ENCODE data around the gene KRTAP16-1.

Gene KRTAP16-1

DNA sequence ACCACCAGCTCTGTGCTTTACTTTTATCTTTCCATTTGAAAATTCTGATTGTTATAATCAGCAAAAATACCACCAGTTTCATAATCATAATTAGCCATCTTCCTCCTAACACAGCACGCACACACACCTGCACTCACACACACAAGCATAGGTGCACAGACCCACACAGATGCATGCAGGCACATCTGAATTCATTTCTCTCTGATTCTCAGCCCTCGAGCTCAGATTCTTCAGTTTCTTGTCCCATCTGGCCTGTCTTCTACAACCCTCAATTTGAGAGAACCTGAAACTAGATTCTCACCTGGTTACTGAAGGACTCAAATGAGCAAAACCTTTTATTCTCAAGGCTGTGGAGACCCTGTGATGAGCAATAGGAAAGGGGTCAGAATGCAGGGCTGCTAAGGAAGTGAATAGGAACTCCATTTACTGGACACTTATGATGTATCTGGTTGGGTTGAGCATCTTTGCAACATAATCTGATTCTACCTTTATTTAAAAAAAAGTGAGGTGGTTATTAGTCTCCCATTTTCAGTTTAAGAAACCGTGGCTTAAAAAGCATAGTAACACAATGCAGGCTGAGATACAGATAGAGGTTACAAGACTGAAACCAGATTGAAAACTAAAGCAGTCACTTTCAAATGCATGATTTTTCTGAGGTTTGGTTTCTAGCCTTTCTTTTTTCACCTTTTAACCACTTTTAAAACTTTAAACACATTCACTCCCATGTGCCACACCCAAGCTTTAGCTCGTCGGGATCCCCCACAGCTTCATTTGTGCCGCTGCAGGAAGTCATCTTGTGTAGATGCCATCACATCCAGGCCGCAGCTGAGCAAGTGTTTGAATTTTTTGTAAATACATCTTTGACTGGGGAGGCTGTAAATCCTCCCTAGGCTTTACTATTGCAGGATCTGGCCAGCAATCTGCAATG lies 32.1 kb upstream of the KRTAP16-1 start:
- 90 to 91% methylated on average over 7 of the region's 7 CpGs for WGBS, 2 experiments
- Histone ChIP-seq H3K9me3 (ENCODE audit: control insufficient read depth, low read length) (no peaks in the 10 kb centered on the region), H3K4me1 (ENCODE audit: control insufficient read depth, insufficient read depth, low read length) (no peaks in the 10 kb centered on the region), H3K27me3 (ENCODE audit: control insufficient read depth, insufficient read depth, low read length, poor library complexity, severe bottlenecking) (no peaks in the 10 kb centered on the region), H3K27ac (ENCODE audit: insufficient read depth, low read depth, low read length, poor library complexity, severe bottlenecking) (no peak overlapping the region), H3K4me3 (ENCODE audit: insufficient read depth, low read depth, low read length) (no peak overlapping the region), H3K36me3 (ENCODE audit: control insufficient read depth, insufficient read depth, low read length) (no peaks in the 10 kb centered on the region)

DNA sequence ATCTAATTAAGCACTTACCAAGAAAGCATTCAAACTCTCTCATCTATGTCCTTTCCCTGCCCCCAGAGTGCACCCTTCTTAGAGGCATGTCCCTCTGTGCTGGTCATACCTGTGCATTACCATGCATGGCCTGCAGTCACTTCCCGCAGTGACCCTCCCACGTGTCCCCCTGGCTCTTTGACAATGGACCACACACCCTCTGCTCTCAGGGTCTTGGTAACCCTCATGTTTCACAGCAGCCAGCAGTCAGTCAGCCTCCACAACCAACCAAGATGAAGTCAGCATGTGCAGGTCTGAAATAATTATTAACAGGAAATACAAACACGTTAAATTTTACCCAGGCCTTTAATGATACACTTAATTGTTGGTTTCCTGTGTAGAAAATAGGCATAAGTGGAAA lies 31.4 kb upstream of the KRTAP16-1 start:
- H3K9me3 ChIP-seq (ENCODE audit: control insufficient read depth, low read length), result no peaks in the 10 kb centered on the region
- H3K4me1 ChIP-seq (ENCODE audit: control insufficient read depth, insufficient read depth, low read length), result no peaks in the 10 kb centered on the region
- 70 to 73% methylated on average over 2 to 3 of the region's 3 CpGs for WGBS, 2 experiments
- no peak overlapping the region for H3K4me3 ChIP-seq (ENCODE audit: insufficient read depth, low read depth, low read length)
- no peak overlapping the region for H3K27ac ChIP-seq (ENCODE audit: insufficient read depth, low read depth, low read length, poor library complexity, severe bottlenecking)
- no peaks in the 10 kb centered on the region for H3K36me3 ChIP-seq (ENCODE audit: control insufficient read depth, insufficient read depth, low read length)
- H3K27me3 ChIP-seq (ENCODE audit: control insufficient read depth, insufficient read depth, low read length, poor library complexity, severe bottlenecking), result no peaks in the 10 kb centered on the region

- 77 to 85% methylated on average over 2 of the region's 2 CpGs for WGBS, 2 experiments
- H3K4me1 ChIP-seq (ENCODE audit: control insufficient read depth, insufficient read depth, low read length), result no peaks in the 10 kb centered on the region
- H3K27me3 ChIP-seq (ENCODE audit: control insufficient read depth, insufficient read depth, low read length, poor library complexity, severe bottlenecking), result no peaks in the 10 kb centered on the region
- H3K36me3 ChIP-seq (ENCODE audit: control insufficient read depth, insufficient read depth, low read length), result no peaks in the 10 kb centered on the region
- H3K27ac ChIP-seq (ENCODE audit: insufficient read depth, low read depth, low read length, poor library complexity, severe bottlenecking), result no peak overlapping the region
- H3K9me3 ChIP-seq (ENCODE audit: control insufficient read depth, low read length), result no peaks in the 10 kb centered on the region
- no peak overlapping the region for H3K4me3 ChIP-seq (ENCODE audit: insufficient read depth, low read depth, low read length)
Observed at GRCh38 chr17:41339571-41340172, 30.6 kb upstream of the KRTAP16-1 start.

DNA sequence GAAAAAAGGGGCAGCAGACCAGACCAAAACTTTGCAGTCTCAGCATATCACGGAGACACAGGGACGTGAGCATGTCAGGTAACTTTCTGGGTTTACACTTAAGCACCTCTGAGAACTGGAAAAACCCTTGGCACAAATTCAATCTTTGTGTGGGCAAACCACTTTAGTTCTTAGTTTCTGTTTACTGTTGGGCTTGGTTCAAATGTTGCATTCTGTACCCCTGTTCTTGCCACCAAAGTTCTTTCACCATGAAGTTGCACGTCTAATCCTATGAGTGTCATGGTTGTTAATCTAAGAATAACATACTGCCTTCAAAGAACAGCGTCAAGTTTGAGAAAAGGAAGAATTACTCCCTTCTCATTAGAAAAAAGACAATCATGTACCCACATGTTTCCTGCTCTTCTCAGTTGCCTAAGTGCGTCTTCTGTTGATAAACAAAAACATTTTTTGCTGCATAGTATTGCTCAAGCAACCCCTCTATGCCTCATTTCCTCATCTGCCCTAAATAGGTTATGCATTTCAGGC lies 29.9 kb upstream of the KRTAP16-1 start:
- Histone ChIP-seq H3K27ac (ENCODE audit: insufficient read depth, low read depth, low read length, poor library complexity, severe bottlenecking) (no peak overlapping the region), H3K36me3 (ENCODE audit: control insufficient read depth, insufficient read depth, low read length) (no peaks in the 10 kb centered on the region), H3K9me3 (ENCODE audit: control insufficient read depth, low read length) (no peaks in the 10 kb centered on the region), H3K4me1 (ENCODE audit: control insufficient read depth, insufficient read depth, low read length) (no peaks in the 10 kb centered on the region), H3K4me3 (ENCODE audit: insufficient read depth, low read depth, low read length) (no peak overlapping the region), H3K27me3 (ENCODE audit: control insufficient read depth, insufficient read depth, low read length, poor library complexity, severe bottlenecking) (no peaks in the 10 kb centered on the region)
- WGBS, 2 experiments, result 92 to 94% methylated on average over 5 of the region's 5 CpGs

DNA sequence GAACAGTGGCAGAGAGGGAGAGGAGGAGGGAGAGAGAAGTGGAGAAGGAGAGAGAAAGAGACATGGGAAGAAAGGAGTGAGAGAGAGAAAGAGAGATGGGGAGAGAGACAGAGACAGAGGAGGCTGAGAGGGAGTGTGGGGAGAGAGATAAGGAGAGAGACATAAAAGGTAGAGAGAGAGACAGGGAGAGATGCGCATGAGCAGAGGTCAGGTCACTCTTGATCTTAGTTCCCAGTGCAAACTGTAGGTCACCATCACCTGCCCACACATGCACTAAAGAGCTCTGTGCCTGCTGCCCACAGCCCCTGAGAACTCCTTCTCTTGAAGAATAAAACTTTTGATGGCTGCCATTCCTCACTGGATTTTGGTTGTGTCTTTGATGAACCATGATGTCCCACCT lies 26.6 kb upstream of the KRTAP16-1 start:
- H3K4me3 ChIP-seq (ENCODE audit: insufficient read depth, low read depth, low read length), result no peak overlapping the region
- 92 to 97% methylated on average over 1 of the region's 1 CpG for WGBS, 2 experiments
- no peaks in the 10 kb centered on the region for H3K27me3 ChIP-seq (ENCODE audit: control insufficient read depth, insufficient read depth, low read length, poor library complexity, severe bottlenecking)
- H3K9me3 ChIP-seq (ENCODE audit: control insufficient read depth, low read length), result no peaks in the 10 kb centered on the region
- no peaks in the 10 kb centered on the region for H3K4me1 ChIP-seq (ENCODE audit: control insufficient read depth, insufficient read depth, low read length)
- no peaks in the 10 kb centered on the region for H3K36me3 ChIP-seq (ENCODE audit: control insufficient read depth, insufficient read depth, low read length)
- no peak overlapping the region for H3K27ac ChIP-seq (ENCODE audit: insufficient read depth, low read depth, low read length, poor library complexity, severe bottlenecking)

DNA sequence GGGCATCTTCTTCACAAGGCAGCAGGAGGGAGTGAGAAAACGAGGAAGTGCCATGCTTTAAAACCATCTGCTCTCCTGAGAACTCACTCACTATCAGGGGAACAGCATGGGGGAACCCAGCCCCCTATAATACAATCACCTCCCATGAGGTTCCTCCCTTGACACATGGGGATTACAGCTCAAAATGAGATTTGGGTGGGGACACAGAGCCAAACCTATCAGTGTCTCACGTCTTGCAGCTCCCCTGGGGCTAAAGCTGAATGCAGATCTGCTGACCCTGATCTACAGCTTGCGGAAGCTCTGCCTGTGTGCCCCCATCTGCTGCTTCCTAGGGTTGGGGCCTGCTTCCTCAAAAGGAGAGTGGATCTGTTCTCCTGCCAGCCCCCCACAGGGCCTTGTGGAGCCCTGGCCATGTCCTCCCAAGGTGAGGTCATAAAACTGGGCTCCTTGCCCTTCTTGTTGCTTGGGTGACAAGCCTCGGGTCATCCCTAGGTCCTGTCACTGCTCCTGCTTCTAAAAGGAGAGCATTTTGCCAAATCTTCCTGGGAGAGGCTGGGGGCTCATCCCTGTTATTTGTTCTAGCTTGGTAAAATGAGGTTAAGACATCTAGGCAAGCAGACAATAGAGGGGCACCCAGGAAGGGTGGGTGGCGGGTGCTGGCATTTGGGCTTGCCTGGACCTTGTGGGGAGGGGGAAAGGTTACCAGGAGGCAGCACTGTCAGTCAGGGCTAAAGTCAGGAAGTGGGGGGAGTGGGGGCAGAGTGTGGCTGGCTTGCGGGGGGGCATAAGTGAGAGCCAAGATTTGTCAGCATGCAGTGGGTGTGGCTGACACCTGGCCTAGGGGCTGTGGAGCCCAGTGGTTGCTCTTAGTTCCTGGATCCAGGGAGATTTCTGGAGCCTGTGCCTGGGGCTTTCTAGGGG lies 25.5 kb upstream of the KRTAP16-1 start:
- Histone ChIP-seq H3K36me3 (ENCODE audit: control insufficient read depth, insufficient read depth, low read length) (no peaks in the 10 kb centered on the region), H3K4me3 (ENCODE audit: insufficient read depth, low read depth, low read length) (no peak overlapping the region), H3K27ac (ENCODE audit: insufficient read depth, low read depth, low read length, poor library complexity, severe bottlenecking) (no peak overlapping the region), H3K9me3 (ENCODE audit: control insufficient read depth, low read length) (no peaks in the 10 kb centered on the region), H3K4me1 (ENCODE audit: control insufficient read depth, insufficient read depth, low read length) (no peaks in the 10 kb centered on the region), H3K27me3 (ENCODE audit: control insufficient read depth, insufficient read depth, low read length, poor library complexity, severe bottlenecking) (no peaks in the 10 kb centered on the region)
- 74 to 79% methylated on average over 6 of the region's 6 CpGs for WGBS, 2 experiments

DNA sequence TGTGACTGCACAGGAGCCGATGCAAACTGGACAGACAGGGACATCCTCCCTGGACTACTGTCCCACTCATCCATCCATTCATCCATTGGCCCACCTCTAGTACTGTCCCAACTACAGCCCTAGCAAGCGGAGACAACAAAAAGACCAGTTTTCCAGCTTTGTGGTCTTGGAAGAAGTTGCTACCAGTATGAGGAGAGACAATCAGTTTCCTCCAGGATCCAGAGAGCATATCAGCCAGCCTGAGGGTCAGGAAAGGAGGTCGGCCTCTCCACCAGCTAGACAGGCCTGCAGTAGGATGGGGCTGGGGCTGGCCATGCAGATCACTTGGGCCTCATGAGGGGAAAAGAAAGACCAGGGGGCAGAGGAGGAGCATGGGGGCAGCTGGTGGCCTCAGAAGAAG lies 24.7 kb upstream of the KRTAP16-1 start:
- Histone ChIP-seq H3K36me3 (ENCODE audit: control insufficient read depth, insufficient read depth, low read length) (no peaks in the 10 kb centered on the region), H3K9me3 (ENCODE audit: control insufficient read depth, low read length) (no peaks in the 10 kb centered on the region), H3K27me3 (ENCODE audit: control insufficient read depth, insufficient read depth, low read length, poor library complexity, severe bottlenecking) (no peaks in the 10 kb centered on the region), H3K4me3 (ENCODE audit: insufficient read depth, low read depth, low read length) (no peak overlapping the region), H3K27ac (ENCODE audit: insufficient read depth, low read depth, low read length, poor library complexity, severe bottlenecking) (no peak overlapping the region), H3K4me1 (ENCODE audit: control insufficient read depth, insufficient read depth, low read length) (no peaks in the 10 kb centered on the region)
- 93 to 97% methylated on average over 3 of the region's 3 CpGs for WGBS, 2 experiments

DNA sequence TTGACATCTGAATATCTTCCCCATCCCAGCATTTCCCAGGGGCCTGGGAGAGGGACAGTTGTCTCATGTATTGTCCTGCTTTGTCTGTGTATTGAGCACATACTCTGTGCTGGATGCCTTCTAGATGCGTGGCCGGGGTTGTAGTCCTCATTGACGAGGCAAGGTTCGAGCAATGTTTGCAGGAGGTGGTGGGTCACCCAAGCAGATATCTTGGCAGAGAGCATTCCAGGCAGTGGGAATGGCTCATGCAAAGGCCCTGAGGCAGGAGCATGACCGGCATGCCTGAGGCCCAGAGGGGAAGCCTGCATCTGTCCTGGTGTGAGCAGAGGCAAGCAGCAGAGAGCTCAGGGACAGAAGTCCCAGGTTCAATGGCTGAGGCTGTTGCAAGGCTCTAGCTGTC lies 24.0 kb upstream of the KRTAP16-1 start:
- WGBS, 2 experiments, result 95 to 96% methylated on average over 5 of the region's 5 CpGs
- Histone ChIP-seq H3K27ac (ENCODE audit: insufficient read depth, low read depth, low read length, poor library complexity, severe bottlenecking) (no peak overlapping the region), H3K4me1 (ENCODE audit: control insufficient read depth, insufficient read depth, low read length) (no peaks in the 10 kb centered on the region)

DNA sequence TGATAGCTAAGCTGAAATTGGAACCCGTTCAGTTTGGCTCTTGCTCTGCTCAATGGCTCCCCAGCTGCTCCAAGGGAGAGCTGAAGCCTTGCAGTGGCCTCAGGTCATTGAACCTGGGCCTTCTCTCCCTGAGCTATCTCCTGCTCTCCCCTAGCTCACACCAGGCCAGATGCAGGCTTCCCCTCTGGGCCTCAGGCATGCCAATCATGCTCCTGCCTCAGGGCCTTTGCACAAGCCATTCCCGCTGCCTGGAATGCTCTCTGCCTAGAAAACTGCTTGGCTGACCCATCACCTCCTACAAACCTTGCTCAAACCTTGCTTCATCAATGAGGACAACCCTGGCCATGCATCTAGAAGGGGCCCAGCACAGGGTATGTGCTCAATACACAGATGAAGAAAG lies 23.1 kb upstream of the KRTAP16-1 start:
- no peak overlapping the region for H3K27ac ChIP-seq (ENCODE audit: insufficient read depth, low read depth, low read length, poor library complexity, severe bottlenecking)
- H3K4me1 ChIP-seq (ENCODE audit: control insufficient read depth, insufficient read depth, low read length), result no peaks in the 10 kb centered on the region
- H3K36me3 ChIP-seq (ENCODE audit: control insufficient read depth, insufficient read depth, low read length), result no peaks in the 10 kb centered on the region
- WGBS, 2 experiments, result 90 to 93% methylated on average over 2 of the region's 2 CpGs
- no peaks in the 10 kb centered on the region for H3K9me3 ChIP-seq (ENCODE audit: control insufficient read depth, low read length)
- H3K27me3 ChIP-seq (ENCODE audit: control insufficient read depth, insufficient read depth, low read length, poor library complexity, severe bottlenecking), result no peaks in the 10 kb centered on the region
- H3K4me3 ChIP-seq (ENCODE audit: insufficient read depth, low read depth, low read length), result no peak overlapping the region

More for the DNA sequence above, 24.0 kb upstream of the KRTAP16-1 start:
- no peaks in the 10 kb centered on the region for H3K9me3 ChIP-seq (ENCODE audit: control insufficient read depth, low read length)
- H3K36me3 ChIP-seq (ENCODE audit: control insufficient read depth, insufficient read depth, low read length), result no peaks in the 10 kb centered on the region
- H3K4me3 ChIP-seq (ENCODE audit: insufficient read depth, low read depth, low read length), result no peak overlapping the region
- no peaks in the 10 kb centered on the region for H3K27me3 ChIP-seq (ENCODE audit: control insufficient read depth, insufficient read depth, low read length, poor library complexity, severe bottlenecking)
